Stimulated activated naive CD8-positive, alpha-beta T cell treated with anti-CD3 and anti-CD28 coated beads, Interleukin-15, Interleukin-2, amounts not matched to agents 100 U/mL and 50 U/mL, for 24 hours (primary cell): ENCODE results near the gene PRDM7.
"Not testable (repeated sequence)": the region's sequence is repeated elsewhere in the genome, so short reads cannot be mapped to it uniquely, and the experiment has no call there.

ENCODE experiments used
- ATAC-seq: fragments of 150-1000 bp; cut with Tn5 transposase; one replicate; pipeline ENCODE4 v1.10.0; 2021
- DNase-seq: peaks from one replicate; pipeline ENCODE4 v3.0.0; 2021

PRDM7 gene

DNA sequence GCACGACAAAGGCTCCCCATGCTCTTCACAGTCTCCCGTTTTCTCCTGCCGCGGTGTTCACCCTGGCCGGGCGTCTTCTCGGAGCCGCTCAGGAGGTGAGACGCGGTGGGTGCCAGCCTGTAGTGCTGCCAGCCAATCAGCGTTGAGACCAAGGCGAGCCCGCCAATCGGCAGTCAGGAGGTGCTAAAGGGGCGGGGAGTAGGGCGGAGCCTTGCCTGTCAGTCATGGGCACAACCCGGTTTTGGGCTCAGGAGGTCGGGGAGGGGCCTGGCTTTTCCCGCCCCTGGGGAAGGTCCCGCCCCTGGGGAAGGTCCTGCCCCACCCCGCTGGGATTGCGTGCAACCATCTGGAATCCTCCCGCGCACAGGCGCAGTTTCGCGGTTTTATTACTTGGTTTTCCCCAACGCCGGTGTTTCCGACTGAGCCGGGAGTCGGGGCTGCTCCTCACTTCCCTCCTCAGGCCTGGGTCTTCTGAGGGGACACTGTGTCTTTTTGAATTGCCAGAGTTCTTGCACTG lies at the start of gene PRDM7:
Gene PRDM7 (minus strand): TSS at position 92 of the 517 bp plus-strand sequence. CDS start 1,421 bp downstream, outside the sequence.
- ATAC-seq (peak; percentile 96), DNase-seq (peak; percentile 96)

DNA sequence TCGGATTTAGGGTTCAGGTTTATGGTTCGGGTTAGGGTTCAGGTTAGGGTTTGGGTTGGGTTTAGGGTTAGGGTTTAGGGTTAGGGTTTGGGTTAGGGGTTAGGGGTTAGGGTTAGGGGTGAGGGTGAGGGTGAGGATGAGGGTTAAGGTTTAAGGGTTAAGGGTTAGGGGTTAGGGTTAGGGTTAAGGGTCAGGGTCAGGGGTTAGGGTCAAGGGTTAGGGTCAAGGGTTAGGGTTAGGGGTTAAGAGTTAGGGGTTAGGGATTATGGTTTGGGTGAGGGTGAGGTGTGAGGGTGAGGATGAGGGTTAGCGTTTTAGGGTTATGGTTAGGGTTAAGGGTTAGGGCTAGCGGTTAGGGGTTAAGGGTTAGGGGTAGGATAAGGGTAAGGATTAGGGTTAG lies 44.7 kb upstream of the PRDM7 start:
- ATAC-seq = not testable (repeated sequence)

DNA sequence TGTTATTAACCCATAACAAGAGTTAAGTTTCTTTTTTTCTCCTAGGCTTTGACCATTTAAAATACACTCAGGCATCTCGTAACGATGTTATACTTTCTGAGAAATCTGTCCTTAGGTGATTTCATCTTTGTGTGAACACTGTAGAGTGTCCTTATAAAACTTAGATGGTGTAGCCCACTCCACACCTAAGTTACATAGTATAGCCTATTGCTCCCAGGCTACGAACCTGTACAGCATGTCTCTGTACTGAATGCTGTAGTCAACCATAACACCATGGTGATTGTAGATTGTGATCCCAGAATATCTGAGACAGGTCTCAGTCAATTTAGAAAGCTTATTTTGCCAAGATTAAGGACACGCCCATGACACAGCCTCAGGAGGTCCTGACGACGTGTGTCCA lies 30.5 kb upstream of the PRDM7 start:
- not testable (repeated sequence) for DNase-seq

More for the DNA sequence above, 44.7 kb upstream of the PRDM7 start:
- not testable (repeated sequence) for DNase-seq

DNA sequence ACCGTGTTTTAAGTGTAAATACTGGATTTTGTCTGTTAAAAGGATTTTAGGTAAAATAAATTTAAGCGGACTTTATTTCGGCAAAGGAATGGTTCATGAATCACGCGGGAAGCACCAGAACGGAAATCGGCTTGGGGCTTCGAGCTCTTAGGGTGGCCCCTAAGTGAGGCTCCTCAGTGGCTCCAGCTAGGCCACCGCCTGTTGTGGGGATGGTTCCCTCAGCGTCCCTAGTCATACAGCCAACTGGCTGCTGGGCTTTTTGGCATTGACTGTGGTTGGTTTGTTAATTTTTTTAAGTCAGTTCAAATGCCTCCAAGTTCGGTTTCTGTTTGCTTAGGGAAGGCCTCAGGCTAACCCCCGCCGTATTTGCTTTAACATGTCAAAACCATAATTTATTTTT lies 29.9 kb upstream of the PRDM7 start:
- not testable (repeated sequence) for ATAC-seq, DNase-seq

More for the DNA sequence above, 30.5 kb upstream of the PRDM7 start:
- not testable (repeated sequence) for ATAC-seq

DNA sequence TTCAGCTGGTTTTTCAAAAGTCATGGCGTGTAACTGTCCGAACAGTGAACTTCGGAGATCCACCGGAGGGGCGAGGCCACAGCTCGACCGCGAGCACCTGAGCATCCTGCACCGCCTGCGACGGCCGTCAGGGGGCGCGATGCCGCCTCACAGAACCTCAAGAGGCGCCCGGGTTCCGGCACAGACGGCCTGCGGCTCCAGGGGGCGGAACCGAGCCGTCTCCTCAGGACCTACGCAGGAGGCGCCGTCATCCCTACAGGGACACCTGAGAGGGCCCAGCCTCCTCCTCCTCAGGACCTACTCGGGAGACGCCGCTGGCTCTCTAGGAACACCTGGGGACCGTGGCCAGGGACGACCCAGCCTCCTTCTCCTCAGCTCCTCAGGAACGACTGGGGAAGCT lies 29.1 kb upstream of the PRDM7 start:
- peak; percentile 80 for ATAC-seq
- peak; percentile 25 for DNase-seq

DNA sequence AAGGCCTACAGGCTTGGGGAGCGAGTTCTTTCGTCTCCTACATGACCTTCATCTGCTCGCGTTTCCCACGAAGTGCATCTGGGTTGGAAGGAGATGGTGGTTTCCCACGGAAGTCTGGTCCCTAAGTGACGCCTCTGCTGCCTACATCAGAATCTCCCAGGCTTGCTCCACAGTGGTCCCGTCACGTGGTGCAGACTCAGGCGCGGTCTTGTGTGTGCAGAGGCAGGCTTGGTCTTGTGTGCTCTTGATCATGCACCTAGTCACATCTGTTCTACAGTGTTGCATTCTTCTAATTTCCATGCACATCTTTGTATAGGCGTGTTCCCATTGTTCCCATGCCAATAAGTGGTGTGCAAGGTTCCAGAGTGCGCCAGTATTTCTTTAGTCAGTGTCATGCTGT lies 27.6 kb upstream of the PRDM7 start:
- not testable (repeated sequence) for DNase-seq, ATAC-seq

DNA sequence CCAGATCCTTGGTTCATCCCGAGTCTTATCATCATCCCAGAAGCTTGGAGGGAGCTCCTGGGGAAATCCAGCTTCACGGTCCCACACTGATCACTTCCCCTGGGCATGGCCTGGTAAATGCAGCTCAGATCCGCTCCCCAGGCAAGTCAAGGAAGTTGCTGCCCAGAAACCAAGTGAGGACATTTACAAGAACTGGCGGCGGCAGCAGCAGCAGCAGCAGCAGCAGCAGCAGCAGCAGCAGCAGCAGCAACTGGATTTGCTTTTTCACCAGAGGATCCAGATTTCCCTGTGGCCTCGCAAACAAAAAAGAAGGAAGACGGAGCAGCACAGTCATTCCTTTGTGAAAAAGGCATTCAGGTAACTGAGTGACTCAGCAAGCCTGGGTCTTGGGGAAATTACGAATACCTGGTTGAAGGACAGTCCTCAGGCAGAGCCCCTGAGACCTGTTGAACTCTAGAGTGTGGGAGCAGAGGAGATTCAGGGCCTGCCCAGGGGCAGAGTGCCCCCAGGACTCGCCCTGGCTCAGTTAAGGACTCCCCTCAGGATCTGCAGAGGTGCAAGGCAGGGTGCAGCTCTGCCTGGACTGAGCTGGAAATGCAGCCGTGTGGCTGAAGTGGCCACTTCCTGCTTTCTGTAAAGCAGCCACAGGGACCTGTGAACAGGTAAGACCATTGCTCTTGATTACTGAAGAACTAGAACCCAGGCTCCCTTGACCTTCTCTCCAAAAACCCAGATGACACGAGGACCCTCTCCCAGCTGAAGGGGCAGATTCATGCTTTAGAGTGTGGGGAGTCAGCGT lies 25.2 kb upstream of the PRDM7 start:
- ATAC-seq, DNase-seq: not testable (repeated sequence)

DNA sequence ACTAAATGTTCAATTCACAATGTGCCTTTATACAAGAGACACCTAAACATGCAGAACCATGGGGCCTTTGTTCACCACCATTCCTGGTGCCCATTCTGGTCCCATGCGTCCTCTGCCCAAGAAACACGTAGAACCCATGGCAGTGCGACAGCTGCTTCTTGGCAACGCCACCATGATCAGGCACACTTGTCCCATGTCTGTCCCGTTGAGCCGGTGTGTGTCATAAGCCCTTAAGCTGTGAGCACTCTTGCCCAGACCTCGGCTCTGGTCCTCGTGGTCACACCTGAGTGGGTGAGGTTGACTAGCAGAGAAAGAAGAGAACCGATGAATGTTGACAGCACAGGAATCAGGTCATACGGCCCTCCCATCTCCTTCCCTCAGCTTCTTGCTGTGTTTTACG lies 24.2 kb upstream of the PRDM7 start:
- DNase-seq, ATAC-seq: not testable (repeated sequence)

DNA sequence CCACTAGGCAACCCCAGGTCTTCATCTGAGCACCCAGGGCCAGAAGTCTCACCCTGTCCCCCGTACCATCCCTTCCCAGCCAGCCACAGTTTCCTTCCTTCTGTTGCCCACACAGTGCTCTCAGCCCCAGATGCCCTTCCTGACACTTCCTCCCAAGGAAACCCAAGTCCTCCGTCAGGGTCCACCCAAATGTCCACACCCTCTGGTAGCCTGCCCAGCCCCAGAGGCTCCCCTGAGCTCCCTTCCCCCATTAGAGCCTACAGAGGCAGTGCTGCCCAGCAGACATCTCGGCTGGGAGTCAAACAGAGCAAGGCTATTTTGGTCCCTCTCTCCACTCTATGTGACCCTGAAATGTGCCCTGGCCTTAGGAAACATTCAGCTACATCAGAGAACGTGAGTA lies 23.7 kb upstream of the PRDM7 start:
- DNase-seq, ATAC-seq: not testable (repeated sequence)

DNA sequence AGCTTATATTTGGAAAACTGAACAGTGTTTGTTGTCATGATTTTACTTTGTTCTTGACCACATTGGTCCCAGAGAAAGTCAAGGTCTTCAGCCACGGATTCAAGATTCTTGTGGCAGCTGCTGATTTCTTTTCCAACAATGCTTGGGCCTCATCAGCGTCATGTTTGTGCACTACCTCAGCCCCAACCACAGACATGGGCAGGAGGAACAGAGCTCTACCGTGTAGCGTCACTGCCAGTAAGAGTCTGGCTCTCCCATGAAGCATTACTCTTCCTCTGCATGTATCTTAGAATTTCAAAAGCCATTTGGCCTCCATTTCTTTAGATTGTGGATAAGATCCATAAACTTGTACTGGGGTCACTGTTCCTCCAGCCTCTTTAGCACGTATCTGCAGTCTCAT lies 23.1 kb upstream of the PRDM7 start:
- DNase-seq, ATAC-seq: not testable (repeated sequence)

DNA sequence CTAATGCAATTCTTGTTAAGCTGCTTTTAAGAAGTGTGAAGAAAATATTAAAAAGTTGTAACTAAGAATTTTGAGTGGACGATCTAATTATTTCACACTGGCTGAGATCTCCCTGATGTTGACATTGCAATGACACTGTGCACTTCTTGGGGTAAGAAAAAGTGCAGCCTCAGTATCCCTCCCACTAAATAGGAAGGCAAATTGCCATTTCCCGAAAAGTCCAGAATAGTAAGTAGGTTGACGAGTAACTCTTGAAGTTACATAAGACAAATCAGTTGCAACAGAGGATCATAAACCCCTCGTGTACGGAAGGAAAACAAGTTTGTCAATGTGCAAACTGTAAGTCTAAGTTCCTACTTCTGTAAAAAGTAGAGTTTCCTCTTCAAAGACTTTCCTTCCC lies 21.8 kb upstream of the PRDM7 start:
- DNase-seq = not testable (repeated sequence)

DNA sequence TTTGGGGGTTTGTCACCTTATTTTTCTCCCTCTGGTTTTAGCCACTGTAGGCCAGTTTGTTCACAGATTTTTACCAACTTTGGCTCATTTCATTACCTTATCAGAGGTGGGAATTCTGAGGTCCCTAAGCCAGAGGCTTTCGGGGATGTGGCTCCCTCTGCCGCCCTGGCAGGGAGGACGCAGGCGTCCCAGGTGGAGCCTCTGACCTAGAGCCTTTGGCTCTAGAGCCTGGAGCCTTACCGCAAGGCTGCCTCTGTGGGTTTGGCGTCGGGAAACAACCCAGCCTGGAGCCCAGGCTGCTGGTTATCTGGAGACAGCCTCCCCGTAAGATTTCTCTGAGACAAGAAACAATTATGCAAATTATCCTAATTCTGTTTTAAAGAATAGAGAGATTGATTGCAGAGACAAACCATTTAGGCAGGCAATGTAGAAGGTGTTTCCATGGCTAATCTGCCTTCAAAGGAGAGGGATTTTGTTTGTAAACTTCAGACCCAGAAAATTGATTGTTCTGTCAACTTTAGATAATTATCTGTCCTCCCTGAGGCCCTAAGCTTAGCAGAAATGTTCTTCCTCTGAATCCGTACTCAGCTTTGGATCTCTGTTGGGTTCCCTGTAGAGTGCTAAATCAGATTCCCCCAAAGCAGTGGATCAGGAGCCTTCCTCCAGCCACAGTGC lies 20.0 kb upstream of the PRDM7 start:
- DNase-seq, ATAC-seq: not testable (repeated sequence)

More for the DNA sequence above, 21.8 kb upstream of the PRDM7 start:
- not testable (repeated sequence) for ATAC-seq

DNA sequence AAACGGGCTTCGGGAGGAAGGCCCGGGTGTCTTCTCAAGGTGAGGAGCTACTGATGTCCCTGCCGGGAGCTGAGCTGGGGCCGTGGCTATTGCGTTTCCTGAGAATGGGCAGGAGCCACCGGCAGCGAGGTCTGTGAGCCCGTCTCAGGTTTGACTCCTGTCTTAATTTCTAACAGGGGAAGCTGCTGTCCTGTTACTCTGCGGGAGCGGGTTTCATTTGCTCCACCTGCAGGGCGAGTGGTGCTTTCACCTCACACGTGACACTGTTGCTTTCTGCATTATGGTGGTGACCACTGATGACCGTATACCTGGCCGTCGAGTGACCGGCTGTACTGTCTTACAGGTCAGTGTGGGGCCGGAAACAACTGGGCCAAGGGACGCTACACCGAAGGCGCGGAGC lies 17.7 kb upstream of the PRDM7 start:
- not testable (repeated sequence) for DNase-seq, ATAC-seq

DNA sequence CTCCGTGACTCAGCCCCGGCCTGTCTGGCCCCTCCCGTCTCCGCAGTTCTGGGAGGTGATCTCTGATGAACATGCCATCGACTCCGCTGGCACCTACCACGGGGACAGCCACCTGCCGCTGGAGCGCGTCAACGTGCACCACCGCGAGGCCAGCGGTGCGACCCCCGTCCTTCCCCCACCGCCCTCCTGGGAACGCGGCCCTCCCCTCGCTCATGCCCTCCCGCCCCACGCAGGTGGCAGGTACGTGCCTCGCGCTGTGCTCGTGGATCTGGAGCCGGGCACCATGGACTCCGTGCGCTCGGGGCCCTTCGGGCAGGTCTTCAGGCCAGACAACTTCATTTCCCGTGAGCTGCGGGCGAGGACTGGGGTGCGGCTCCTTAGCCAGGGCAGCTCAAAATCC lies 17.2 kb upstream of the PRDM7 start:
- ATAC-seq, DNase-seq: not testable (repeated sequence)

DNA sequence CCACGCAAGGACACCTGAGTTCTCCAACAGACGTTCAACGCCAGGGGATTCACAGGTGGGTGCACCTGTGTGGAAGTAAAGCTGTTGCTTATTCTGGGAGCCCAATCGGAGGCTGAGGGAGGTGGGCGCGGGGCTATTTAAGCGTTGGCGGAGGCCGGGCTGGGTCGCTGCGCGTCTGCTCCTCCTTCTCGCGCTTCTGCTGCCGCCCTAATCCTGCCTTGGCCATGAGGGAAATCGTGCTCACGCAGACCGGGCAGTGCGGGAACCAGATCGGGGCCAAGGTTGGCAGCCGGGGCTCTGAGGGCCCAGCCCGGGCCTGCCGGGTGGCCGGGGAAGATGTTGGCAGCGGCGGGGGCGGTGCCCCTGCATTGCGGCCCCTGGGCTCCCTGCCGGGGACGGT lies 16.7 kb upstream of the PRDM7 start:
- not testable (repeated sequence) for DNase-seq, ATAC-seq

DNA sequence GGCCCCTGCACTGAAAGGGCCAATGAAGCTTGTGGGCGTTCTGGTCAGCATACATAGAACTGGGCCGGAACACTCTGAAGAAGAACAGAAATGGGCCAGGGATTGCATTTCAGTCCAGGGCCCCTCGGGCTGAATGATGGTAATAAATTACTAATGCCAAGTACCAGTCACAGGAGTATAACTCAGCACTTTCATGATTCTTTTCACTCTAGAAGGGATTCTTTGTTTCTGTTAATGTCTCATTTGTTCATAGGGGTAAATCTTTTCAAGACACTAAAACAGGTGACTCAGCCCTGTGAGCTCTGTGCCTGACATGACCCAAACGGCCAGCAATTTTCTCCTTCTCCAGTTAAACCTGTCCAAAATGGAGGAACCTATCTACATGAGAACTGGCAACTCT lies 15.7 kb upstream of the PRDM7 start:
- ATAC-seq, DNase-seq: not testable (repeated sequence)

DNA sequence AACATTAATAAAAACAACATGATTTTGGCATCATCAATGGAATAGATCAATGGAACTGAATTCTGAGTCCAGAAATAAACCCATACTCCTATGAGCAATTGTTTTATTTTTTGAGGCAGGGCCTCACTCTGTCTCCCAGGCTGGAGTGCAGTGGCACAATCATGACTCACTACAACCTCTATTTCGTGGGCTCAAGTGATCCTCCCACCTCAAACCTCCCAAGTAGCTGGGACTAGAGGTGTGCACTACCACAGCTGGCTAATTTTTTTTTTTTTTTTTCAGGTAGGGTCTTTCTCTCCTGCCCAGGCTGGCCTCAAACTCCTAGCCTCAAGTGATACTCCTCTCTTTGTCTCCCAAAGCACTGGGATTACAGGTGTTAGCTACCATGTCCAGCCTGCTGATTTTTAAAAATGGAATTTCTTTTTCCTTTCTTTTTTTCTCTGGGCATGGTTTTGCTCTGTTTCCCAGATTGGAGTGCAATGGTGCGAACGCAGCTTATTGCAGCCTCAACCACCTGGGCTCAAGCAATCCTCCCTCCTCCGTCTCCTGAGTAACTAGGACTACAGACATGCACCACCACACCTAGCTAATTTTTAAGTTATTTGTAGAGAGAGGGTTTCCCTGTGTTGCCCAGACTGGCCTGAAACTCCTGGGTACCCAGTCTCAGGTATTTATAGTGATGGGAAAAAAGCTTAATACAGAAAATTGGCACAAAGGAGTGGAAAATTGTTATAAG lies 7.3 kb upstream of the PRDM7 start:
- DNase-seq (no peak), ATAC-seq (no peak)

DNA sequence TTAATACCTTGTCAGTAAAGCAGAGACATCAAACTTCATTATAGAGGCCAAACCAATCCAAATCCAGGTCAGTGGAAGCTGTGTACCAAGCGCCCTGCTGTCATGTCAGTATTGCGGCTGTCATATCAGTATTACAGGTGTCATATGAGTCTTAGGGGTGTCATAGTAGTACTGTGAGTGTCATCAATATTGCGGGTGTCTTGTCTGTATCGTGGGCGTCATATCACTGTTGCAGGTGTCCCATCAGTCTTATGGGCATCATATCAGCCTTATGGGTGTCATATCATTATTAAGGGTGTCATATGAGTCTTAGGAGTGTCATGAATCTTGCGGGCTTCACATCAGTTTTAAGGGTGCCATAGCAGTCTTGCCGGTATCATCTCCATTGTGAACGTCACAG lies 6.0 kb upstream of the PRDM7 start:
- no peak for ATAC-seq
- no peak for DNase-seq

DNA sequence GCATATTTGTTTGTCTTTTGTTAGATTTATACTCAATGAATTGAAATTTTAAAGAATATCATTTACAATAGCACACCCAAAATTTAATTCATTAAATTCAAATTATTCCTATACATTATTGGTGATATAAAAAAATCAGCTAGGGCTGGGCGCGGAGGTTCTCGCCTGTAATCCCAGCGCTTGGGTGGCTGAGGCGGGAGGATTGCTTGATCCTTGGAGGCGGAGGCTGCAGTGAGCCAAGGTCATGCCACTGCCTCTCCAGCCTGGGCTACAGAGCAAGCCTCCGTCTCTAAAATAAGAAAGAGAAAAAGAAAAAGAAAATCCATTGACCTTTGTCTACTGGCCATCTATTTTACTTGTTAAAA lies 4.5 kb upstream of the PRDM7 start:
- DNase-seq = no peak
- ATAC-seq = no peak

DNA sequence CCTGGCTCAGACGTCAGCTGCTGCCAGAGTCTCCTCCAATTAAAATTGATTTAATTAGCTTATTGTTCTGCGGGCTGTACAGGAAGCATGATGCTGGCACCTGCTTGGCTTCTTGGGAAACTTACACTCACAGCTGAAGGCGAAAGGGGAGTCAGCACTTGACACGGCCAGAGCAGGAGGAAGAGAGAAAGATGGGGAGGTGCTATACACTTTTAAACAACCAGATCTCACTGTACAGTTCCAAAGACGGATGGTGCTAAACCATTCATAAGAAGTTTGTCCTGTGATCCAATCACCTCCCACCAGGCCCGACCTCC lies 1.4 kb upstream of the PRDM7 start:
- DNase-seq = no peak
- no peak for ATAC-seq

DNA sequence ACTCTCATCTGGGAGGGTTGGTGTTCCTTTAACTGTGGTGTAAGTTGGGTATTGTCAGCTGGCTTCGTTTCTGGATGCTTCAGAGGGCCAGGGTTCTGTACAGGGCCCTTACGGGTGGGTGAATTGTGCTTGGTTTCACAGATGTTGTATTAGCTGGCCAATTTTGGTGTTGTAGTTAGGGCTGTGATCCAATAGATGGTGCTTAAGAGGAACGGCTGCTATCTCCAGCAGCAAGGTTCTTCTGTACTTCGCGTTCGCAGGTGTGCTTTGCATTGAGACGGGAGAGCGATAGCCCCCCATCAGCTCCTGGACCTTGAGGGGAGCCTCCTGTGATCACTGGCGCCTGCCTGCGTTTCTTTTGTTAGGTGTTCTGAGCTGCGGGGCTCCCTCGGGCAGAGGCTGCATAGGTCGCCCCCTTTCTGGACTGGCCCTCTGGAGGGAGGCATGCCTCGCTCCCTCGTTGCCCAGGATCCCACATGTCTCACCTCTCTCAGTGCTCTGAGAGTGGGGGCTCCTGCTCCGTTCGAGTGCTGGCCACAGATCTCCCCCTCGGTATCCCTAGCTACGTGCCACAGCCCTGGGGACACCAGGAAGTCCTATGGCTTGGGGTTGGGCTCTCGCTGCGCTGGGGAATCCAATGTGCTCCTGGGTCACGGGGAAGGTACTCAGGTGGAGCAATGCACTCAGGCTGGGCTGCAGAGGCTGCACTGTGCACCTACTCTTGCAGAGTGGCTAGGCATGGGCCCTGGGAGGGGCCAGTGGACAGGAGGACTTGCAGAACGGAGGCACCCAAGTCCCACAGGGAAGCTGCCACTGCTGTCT lies 837 bp upstream of the PRDM7 start:
- ATAC-seq (peak; percentile 50), DNase-seq (no peak)
